Measurements from ENCODE around the gene CRACR2A. TPM values are rescaled to one million over a fixed set of nuclear protein-coding genes. Genes with fewer than 3 reads are reported as not detected.
A peak's percentile ranks its signal among the peaks of the same experiment; 100 is the strongest.

CRACR2A gene
- total RNA-seq, 1 donor from 2014 or later, result 6.5 TPM

- no peaks in the 10 kb centered on the region for H3K36me3 Mint-ChIP-seq (ENCODE audit: low read depth, unreplicated experiment)
- no peak overlapping the region for H3K27ac Mint-ChIP-seq (ENCODE audit: unreplicated experiment)
- H3K4me1 Mint-ChIP-seq (ENCODE audit: unreplicated experiment), result peaks cover 20% of the 10 kb centered on the region
- H3K4me3 Mint-ChIP-seq (ENCODE audit: unreplicated experiment), result no peak overlapping the region
- DNase-seq (ENCODE audit: low spot score), result peak; percentile 31
- no peak for TF ChIP-seq CTCF (IDR thresholded peaks at IDR 0.05; ENCODE audit: unreplicated experiment)
- H3K9me3 Mint-ChIP-seq (ENCODE audit: unreplicated experiment), result no peaks in the 10 kb centered on the region
- no peaks in the 10 kb centered on the region for H3K27me3 Mint-ChIP-seq (ENCODE audit: unreplicated experiment)
Observed at GRCh38 chr12:3655328-3655900, 97.5 kb downstream of the CRACR2A start.

- Mint-ChIP-seq H3K9me3 (ENCODE audit: unreplicated experiment) (no peaks in the 10 kb centered on the region), H3K4me3 (ENCODE audit: unreplicated experiment) (no peak overlapping the region), H3K27ac (ENCODE audit: unreplicated experiment) (no peak overlapping the region), H3K36me3 (ENCODE audit: low read depth, unreplicated experiment) (no peaks in the 10 kb centered on the region), H3K27me3 (ENCODE audit: unreplicated experiment) (no peaks in the 10 kb centered on the region), H3K4me1 (ENCODE audit: unreplicated experiment) (peaks cover 11% of the 10 kb centered on the region)
- no peak for DNase-seq (ENCODE audit: low spot score)
- TF ChIP-seq CTCF (IDR thresholded peaks at IDR 0.05; ENCODE audit: unreplicated experiment), result no peak
Observed at GRCh38 chr12:3651585-3652424, 101.1 kb downstream of the CRACR2A start.

GRCh38 chr12:3647504-3647903 is 105.4 kb downstream of the CRACR2A start:
- Mint-ChIP-seq H3K36me3 (ENCODE audit: low read depth, unreplicated experiment) (peaks cover 6% of the 10 kb centered on the region), H3K9me3 (ENCODE audit: unreplicated experiment) (no peaks in the 10 kb centered on the region), H3K27me3 (ENCODE audit: unreplicated experiment) (peaks cover 3% of the 10 kb centered on the region), H3K27ac (ENCODE audit: unreplicated experiment) (no peak overlapping the region), H3K4me1 (ENCODE audit: unreplicated experiment) (peaks cover 21% of the 10 kb centered on the region), H3K4me3 (ENCODE audit: unreplicated experiment) (no peak overlapping the region)
- no peak for DNase-seq (ENCODE audit: low spot score)
- no peak for TF ChIP-seq CTCF (IDR thresholded peaks at IDR 0.05; ENCODE audit: unreplicated experiment)

- TF ChIP-seq CTCF (IDR thresholded peaks at IDR 0.05; ENCODE audit: unreplicated experiment), result no peak
- H3K9me3 Mint-ChIP-seq (ENCODE audit: unreplicated experiment), result no peaks in the 10 kb centered on the region
- peaks cover 3% of the 10 kb centered on the region for H3K27me3 Mint-ChIP-seq (ENCODE audit: unreplicated experiment)
- H3K4me1 Mint-ChIP-seq (ENCODE audit: unreplicated experiment), result peaks cover 21% of the 10 kb centered on the region
- H3K27ac Mint-ChIP-seq (ENCODE audit: unreplicated experiment), result no peak overlapping the region
- peaks cover 6% of the 10 kb centered on the region for H3K36me3 Mint-ChIP-seq (ENCODE audit: low read depth, unreplicated experiment)
- DNase-seq (ENCODE audit: low spot score), result no peak
- no peak overlapping the region for H3K4me3 Mint-ChIP-seq (ENCODE audit: unreplicated experiment)
Observed at GRCh38 chr12:3646561-3647241, 106.2 kb downstream of the CRACR2A start.

All from endothelial cell (in vitro differentiated cells).